GM12801 (cell line): Measurements from ENCODE around the gene FARS2.

Source experiments
- TF ChIP-seq, protein P1 (sequence below): IDR thresholded peaks from one replicate; pipeline ENCODE4 v1.5.1; 2011; ENCODE audit warnings: control low read depth; ENCODE audit not compliant: insufficient read length; ENCODE audit errors: extremely low read depth

Gene FARS2

DNA sequence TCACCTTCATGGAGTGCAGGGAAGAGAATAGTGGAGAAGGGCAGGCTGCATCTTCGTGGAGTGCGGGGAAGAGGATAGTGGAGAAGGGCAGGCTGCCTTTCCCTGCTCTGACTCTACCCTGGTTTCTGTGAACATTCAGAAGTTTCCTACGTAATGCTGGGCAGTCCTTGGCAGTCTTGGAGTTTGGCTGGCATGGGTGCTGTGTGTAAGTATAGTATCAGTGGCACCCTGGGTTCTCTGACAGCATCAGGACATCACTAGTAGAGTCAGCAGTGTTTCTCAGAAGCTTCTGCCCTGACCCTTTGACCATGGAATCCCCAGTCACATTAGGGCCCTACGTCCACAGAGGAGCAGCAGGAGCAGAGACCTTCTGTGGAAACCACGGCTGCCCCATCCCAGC, 392.5 kb downstream of the FARS2 start:
- TF ChIP-seq, protein P1, sequence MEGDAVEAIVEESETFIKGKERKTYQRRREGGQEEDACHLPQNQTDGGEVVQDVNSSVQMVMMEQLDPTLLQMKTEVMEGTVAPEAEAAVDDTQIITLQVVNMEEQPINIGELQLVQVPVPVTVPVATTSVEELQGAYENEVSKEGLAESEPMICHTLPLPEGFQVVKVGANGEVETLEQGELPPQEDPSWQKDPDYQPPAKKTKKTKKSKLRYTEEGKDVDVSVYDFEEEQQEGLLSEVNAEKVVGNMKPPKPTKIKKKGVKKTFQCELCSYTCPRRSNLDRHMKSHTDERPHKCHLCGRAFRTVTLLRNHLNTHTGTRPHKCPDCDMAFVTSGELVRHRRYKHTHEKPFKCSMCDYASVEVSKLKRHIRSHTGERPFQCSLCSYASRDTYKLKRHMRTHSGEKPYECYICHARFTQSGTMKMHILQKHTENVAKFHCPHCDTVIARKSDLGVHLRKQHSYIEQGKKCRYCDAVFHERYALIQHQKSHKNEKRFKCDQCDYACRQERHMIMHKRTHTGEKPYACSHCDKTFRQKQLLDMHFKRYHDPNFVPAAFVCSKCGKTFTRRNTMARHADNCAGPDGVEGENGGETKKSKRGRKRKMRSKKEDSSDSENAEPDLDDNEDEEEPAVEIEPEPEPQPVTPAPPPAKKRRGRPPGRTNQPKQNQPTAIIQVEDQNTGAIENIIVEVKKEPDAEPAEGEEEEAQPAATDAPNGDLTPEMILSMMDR: no peak

DNA sequence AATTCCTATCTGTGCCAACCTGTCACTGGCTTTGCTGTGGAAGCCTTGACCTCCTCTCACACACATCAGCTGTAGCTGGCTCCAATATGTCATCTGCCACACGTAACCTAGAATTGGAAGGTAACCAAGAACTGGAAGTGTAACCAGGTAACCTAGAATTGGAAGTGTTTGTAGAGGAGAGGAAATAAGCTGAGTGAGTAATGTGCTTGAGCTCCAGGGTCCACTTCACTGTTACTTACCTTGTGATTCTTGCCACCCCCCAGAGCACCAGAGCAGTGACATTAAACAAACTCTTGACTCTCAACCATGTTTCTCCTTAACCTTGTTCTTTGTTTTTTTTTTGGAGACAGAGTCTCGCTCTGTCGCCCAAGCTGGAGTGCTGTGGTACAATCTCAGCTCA, 394.9 kb downstream of the FARS2 start:
- TF ChIP-seq, protein P1: no peak

DNA sequence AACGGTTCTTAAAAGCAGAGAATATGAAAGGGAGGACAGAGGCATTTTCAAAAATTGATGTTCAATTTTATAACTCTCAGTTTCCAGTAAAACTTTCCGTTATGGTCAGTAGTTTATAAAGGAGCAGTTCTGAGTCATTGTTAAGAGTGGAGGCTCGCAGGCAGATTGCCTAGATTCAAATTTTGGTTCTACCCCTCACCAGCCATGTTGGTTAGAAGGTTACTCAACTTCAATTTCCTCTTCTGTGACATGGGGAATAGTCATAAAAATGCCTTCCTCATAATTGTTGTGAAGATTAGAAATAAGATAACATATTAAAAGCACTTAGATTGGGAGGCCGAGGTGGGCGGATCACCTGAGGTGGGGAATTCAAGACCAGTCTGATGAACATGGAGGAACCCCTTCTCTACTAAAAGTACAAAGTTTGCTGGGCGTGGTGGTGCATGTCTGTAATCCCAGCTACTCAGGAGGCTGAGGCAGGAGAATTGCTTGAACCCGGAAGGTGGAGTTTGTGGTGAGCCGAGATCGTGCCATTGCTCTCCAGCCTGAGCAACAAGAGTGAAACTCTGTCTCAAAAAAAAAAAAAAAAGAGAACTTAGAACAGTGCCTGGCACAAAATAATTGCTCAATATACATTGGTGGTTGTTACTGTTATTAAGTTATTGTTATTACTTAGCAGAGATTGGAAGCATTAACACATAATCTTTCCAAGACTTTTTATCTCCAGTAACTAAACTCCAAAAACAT, 396.5 kb downstream of the FARS2 start:
- TF ChIP-seq, protein P1: no peak

DNA sequence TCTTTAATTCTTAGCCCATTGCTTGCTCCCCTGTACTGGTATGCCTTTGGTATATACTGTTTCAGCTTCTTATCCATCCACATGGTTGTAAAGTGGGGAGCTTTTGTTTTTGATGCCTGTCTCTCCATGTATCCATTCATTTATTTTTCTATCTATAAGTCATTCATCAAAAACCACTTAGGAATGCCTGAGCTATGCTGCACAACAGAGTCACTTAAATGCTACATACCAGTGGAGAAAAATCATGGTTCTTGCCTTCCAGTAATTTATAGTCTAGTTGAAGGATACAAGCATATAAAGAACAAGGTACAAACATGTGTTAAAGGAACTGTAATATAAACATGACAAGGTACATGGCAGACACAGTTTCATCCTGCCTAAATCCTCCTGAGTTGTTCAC, 398.2 kb downstream of the FARS2 start:
- TF ChIP-seq, protein P1: no peak

DNA sequence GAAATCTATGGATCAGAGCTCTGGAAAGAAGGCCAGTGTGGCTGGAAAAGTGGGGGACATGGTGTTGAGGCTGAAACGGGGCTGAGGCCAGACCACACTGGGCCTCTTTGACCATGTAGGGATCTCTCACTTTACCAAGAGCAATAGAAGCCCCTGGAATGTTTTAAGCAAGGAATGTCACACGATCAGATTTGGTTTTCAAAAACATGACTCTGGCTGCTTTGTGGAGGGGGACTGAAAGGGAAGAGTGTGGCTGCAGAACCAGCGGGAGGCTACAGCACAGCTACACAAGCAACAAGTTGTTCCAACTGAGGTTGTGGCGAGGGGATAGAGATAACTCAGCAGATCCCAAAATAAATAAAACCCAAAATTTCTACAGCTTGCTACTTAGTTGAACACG, 399.5 kb downstream of the FARS2 start:
- TF ChIP-seq, protein P1: no peak

DNA sequence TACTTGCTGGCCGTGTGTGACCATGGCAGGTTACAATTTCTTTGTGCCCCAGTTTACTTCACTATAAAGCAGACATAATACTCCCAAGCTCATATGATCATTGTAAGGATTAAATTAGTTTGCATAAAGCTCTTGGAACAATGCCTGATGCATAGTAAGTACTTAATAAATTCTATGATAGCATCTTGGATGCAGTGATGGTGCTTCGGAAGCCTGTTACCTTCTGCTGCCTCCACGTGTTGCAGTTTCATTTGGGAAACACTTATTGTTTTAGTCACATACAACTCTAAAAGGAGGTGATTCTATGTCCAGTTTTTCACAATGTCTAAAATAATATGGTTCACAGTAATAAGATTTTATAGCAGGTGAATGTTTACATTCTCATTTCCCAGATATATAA, 401.5 kb downstream of the FARS2 start:
- TF ChIP-seq, protein P1: no peak

DNA sequence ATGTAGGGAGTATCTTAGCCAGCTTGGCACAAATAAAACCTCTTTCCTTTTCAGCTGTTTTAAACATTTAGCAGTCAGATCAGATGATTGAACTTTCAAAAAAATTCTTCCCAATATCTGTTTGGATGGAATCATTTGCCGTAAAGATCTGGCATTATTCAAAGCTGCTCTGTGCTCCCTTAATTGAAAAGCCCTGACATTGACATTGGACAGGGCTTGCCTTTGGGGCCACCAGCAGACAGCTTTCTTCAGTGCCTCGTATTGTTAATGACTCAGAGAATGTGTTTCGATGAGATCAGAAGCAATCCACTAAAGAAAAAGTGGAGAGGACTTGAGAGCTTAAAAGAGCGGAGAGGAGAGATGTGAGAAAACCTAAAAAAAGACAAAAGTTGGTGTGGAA, 401.9 kb downstream of the FARS2 start:
- TF ChIP-seq, protein P1: no peak
